Breast epithelium (tissue), 4 donors: ENCODE measurements around the gene FUT8. TPM values are rescaled to one million over a fixed set of nuclear protein-coding genes. Genes with fewer than 3 reads are reported as not detected.

Experiments
- DNase-seq, 2 donors: peaks; one replicate each; pipeline ENCODE4 v3.0.0-alpha.2; 2019; ENCODE audit warnings: low spot score in 2 of 2
- H3K27ac ChIP-seq, 2 donors: fragments of 200-600 bp; sonication (generic) in 1 of 2; one replicate each; pipeline ENCODE4 v1.5.1; 2016 to 2019; ENCODE audit warnings: mild to moderate bottlenecking in 1 of 2
- H3K27me3 ChIP-seq, 2 donors: fragments of 200-600 bp; sonication (generic) in 1 of 2; one replicate each; pipeline versions ENCODE4 v1.5.1 to v1.6.0; 2017 to 2019; ENCODE audit warnings: control low read depth in 1 of 2, mild to moderate bottlenecking in 1 of 2
- H3K36me3 ChIP-seq: fragments of 200-600 bp; one replicate; pipeline ENCODE4 v1.5.1; 2019
- H3K4me1 ChIP-seq, 2 donors: fragments of 200-600 bp; sonication (generic); one replicate each; pipeline ENCODE4 v1.5.1; 2016 to 2019; ENCODE audit warnings: control low read depth in 1 of 2
- H3K4me3 ChIP-seq, 3 donors: fragments of 200-600 bp; sonication (generic); 1 replicate in 2 of 3; 2 replicates in 1 of 3; pipeline ENCODE4 v1.5.1; 2016 to 2019; ENCODE audit warnings: mild to moderate bottlenecking in 3 of 3, moderate library complexity in 2 of 3
- H3K9me3 ChIP-seq, 2 donors: fragments of 200-600 bp; sonication (generic) in 1 of 2; one replicate each; pipeline ENCODE4 v1.5.1; 2016 to 2019; ENCODE audit warnings: control low read depth in 1 of 2
- CTCF ChIP-seq, 3 donors: fragments of 450-650 bp; IDR thresholded peaks; one replicate each; pipeline ENCODE4 v1.5.1; 2016 to 2017; ENCODE audit warnings: antibody characterized with exemption in 3 of 3, mild to moderate bottlenecking in 3 of 3, moderate library complexity in 3 of 3
- POLR2A ChIP-seq: fragments of 450-650 bp; IDR thresholded peaks from one replicate; pipeline ENCODE4 v1.6.1; 2016; ENCODE audit warnings: antibody characterized with exemption, mild to moderate bottlenecking, moderate library complexity
- POLR2AphosphoS5 ChIP-seq, 3 donors: sonication (generic); formaldehyde crosslinking; IDR thresholded peaks; one replicate each; pipeline ENCODE4 v1.6.1; 2017; ENCODE audit warnings: antibody characterized with exemption in 3 of 3
- intact Hi-C: fragments of 100-400 bp; cut with DNase I; formaldehyde crosslinking; loops from one replicate; pipeline ENCODE4 v1.15.1; 2023; ENCODE audit warnings: low total_unique reads
- total RNA-seq, 3 donors: library from RNA; depleted of rRNA; stranded (reverse); fragments of >200 nt; gene quantifications; one replicate each; pipeline ENCODE4 v1.1.0, GENCODE V29; 2016

FUT8 gene
- total RNA-seq, 3 donors from 2014 or later: 36.3 to 69.1 (median 47.2) TPM

GRCh38 chr14:65575389-65575788, 162.9 kb downstream of the FUT8 start:
- Histone ChIP-seq H3K4me3 (no peak overlapping the region), H3K27me3 (no peaks in the 10 kb centered on the region), H3K4me1 (no peaks in the 10 kb centered on the region), H3K9me3 (no peaks in the 10 kb centered on the region), H3K27ac (no peak overlapping the region), H3K36me3 (no peaks in the 10 kb centered on the region)
- DNase-seq: no peak
- intact Hi-C loops: no loop called here
- TF ChIP-seq POLR2A: no peak

- no peak overlapping the region for H3K4me3 ChIP-seq
- no peak overlapping the region for H3K27ac ChIP-seq
- DNase-seq: no peak
- H3K4me1 ChIP-seq: no peaks in the 10 kb centered on the region
- TF ChIP-seq CTCF (IDR thresholded peaks at IDR 0.05) (no peak), POLR2AphosphoS5 (IDR thresholded peaks at IDR 0.05) (no peak), POLR2A (no peak)
- intact Hi-C loops: no loop called here
- H3K36me3 ChIP-seq: no peaks in the 10 kb centered on the region
- H3K27me3 ChIP-seq: no peaks in the 10 kb centered on the region
- H3K9me3 ChIP-seq: no peaks in the 10 kb centered on the region
Observed at GRCh38 chr14:65580973-65581372, 168.4 kb downstream of the FUT8 start.

DNA sequence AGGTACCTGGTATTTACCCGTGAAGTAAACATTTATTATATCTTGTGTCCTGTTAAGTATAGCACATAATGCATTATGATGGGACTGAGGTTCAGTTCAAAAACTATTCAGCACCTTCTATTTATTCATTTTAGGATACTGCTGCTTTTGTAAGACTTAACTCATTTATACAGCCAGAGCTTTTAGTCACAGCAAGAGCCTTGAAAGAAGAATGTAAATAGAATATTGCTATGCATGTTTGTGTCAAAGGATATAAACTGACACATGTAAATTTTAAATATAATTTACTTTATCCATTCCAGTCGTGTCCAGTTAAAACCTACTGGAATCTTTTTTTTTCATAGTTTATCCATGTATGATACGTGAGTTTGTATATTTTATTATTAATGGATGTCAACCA, 168.8 kb downstream of the FUT8 start:
- H3K36me3 ChIP-seq: no peaks in the 10 kb centered on the region
- H3K4me1 ChIP-seq: no peaks in the 10 kb centered on the region
- H3K9me3 ChIP-seq: no peaks in the 10 kb centered on the region
- H3K27ac ChIP-seq: no peak overlapping the region
- no peak for TF ChIP-seq CTCF (IDR thresholded peaks at IDR 0.05)
- no peak overlapping the region for H3K4me3 ChIP-seq
- no peaks in the 10 kb centered on the region for H3K27me3 ChIP-seq
- DNase-seq: no peak
- intact Hi-C loops: no loop called here

- no peaks in the 10 kb centered on the region for H3K4me1 ChIP-seq
- H3K9me3 ChIP-seq: no peaks in the 10 kb centered on the region
- H3K4me3 ChIP-seq: no peak overlapping the region
- no peaks in the 10 kb centered on the region for H3K36me3 ChIP-seq
- intact Hi-C loops: no loop called here
- no peak for DNase-seq
- TF ChIP-seq POLR2A: no peak
- no peak for TF ChIP-seq POLR2AphosphoS5 (IDR thresholded peaks at IDR 0.05)
- TF ChIP-seq CTCF (IDR thresholded peaks at IDR 0.05): no peak
- H3K27me3 ChIP-seq: no peaks in the 10 kb centered on the region
- H3K27ac ChIP-seq: no peak overlapping the region
Observed at GRCh38 chr14:65581799-65582198, 169.3 kb downstream of the FUT8 start.

GRCh38 chr14:65585216-65585615, 172.7 kb downstream of the FUT8 start:
- H3K4me3 ChIP-seq: no peak overlapping the region
- no peaks in the 10 kb centered on the region for H3K27me3 ChIP-seq
- TF ChIP-seq POLR2AphosphoS5 (IDR thresholded peaks at IDR 0.05) (no peak), POLR2A (no peak), CTCF (IDR thresholded peaks at IDR 0.05) (no peak)
- no peaks in the 10 kb centered on the region for H3K9me3 ChIP-seq
- DNase-seq: no peak
- H3K4me1 ChIP-seq: no peaks in the 10 kb centered on the region
- H3K27ac ChIP-seq: no peak overlapping the region
- no peaks in the 10 kb centered on the region for H3K36me3 ChIP-seq
- intact Hi-C loops: no loop called here

DNA sequence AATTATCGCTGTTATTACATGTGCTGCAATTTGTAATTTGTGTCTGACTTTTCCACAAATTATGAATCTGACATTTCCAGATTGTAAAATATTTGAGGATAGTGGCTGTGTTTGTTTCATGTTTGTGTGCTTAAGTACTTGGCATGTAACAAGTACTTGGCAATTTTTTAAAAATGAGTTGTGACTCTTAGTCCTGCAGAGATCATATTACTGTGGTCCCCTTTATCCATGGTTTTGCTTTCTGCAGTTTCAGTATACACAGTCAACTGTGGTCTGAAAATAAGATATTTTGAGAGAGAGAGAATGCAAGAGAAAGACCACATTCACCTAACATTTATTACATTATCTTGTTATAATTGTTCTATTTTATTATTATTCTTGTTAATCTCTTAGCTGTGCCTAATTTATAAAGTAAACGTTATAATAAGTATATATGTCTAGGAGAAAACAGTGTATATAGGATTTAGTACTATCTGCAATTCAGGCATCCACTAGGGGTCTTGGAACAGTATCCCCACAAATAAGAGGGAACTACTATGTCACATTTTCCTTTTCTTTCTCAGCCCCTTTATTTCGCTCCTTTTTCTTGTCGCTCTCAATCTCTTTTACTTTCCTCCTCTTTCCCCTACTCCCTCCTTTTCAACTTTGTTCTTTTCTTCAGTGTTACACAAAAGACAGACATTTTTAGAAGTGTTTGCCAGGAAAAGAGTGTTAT, 176.1 kb downstream of the FUT8 start:
- Histone ChIP-seq H3K4me1 (no peaks in the 10 kb centered on the region), H3K27ac (no peak overlapping the region), H3K27me3 (no peaks in the 10 kb centered on the region), H3K36me3 (no peaks in the 10 kb centered on the region), H3K9me3 (no peaks in the 10 kb centered on the region), H3K4me3 (no peak overlapping the region)
- TF ChIP-seq POLR2AphosphoS5 (IDR thresholded peaks at IDR 0.05) (no peak), CTCF (IDR thresholded peaks at IDR 0.05) (no peak)
- intact Hi-C loops: no loop called here
- DNase-seq: no peak
